ENCODE measurements around the gene NR6A1.
"Not testable (repeated sequence)": the region's sequence is repeated elsewhere in the genome, so short reads cannot be mapped to it uniquely, and the experiment has no call there.

Gene NR6A1

GRCh38 chr9:124616961-124617360 lies 154.2 kb downstream of the NR6A1 start:
- H3K4me3 ChIP-seq, result no peak overlapping the region
- TF ChIP-seq Cebpa-rat (IDR thresholded peaks at IDR 0.05), result no peak
- peaks cover 0 to 24% (median 8%) of the 10 kb centered on the region in 10 experiments; a peak in 14 of 20 replicates for H3K4me1 ChIP-seq
- no peak overlapping the region for H3K9ac ChIP-seq
- no peaks in the 10 kb centered on the region for H3K27me3 ChIP-seq
- H3K27ac ChIP-seq, result no peak overlapping the region
- H3K4me2 ChIP-seq, result no peak overlapping the region
- no peaks in the 10 kb centered on the region for H4K20me1 ChIP-seq
- no peaks in the 10 kb centered on the region for H3K36me3 ChIP-seq
- no peaks in the 10 kb centered on the region for H3K9me3 ChIP-seq (replicated peaks in 1 of 11)

- not testable (repeated sequence) for H3K36me3 ChIP-seq; H3K4me3 ChIP-seq; H4K20me1 ChIP-seq; H3K9me3 ChIP-seq (replicated peaks in 1 of 11); H3K4me2 ChIP-seq; H3K27ac ChIP-seq; H3K9ac ChIP-seq; H3K27me3 ChIP-seq
- H3K4me1 ChIP-seq, result peaks cover 0 to 17% (median 1%) of the 10 kb centered on the region in 10 experiments; a peak in 8 of 20 replicates
Measured at GRCh38 chr9:124615840-124616239, 155.3 kb downstream of the NR6A1 start.

- peaks cover 0 to 17% (median 1%) of the 10 kb centered on the region in 10 experiments; a peak in 8 of 20 replicates for H3K4me1 ChIP-seq
Measured at GRCh38 chr9:124615100-124615742, 155.9 kb downstream of the NR6A1 start.

GRCh38 chr9:124613849-124614248 lies 157.3 kb downstream of the NR6A1 start:
- H3K4me3 ChIP-seq, result no peak overlapping the region
- no peaks in the 10 kb centered on the region for H3K27me3 ChIP-seq
- H3K27ac ChIP-seq, result no peak overlapping the region
- H3K36me3 ChIP-seq, result no peaks in the 10 kb centered on the region
- TF ChIP-seq Cebpa-rat (IDR thresholded peaks at IDR 0.05), result no peak
- peak overlapping the region in 3 of 11 experiments; percentile 10 to 24 (median 15); a peak in 3 of 22 replicates for H3K4me2 ChIP-seq
- H3K9me3 ChIP-seq (replicated peaks in 1 of 11), result no peaks in the 10 kb centered on the region
- no peaks in the 10 kb centered on the region for H4K20me1 ChIP-seq
- H3K4me1 ChIP-seq, result peaks cover 0 to 17% (median 1%) of the 10 kb centered on the region in 10 experiments; a peak in 8 of 20 replicates
- no peak overlapping the region for H3K9ac ChIP-seq

More at GRCh38 chr9:124615100-124615742, 155.9 kb downstream of the NR6A1 start:
- H4K20me1 ChIP-seq, result no peaks in the 10 kb centered on the region
- no peaks in the 10 kb centered on the region for H3K27me3 ChIP-seq
- H3K9ac ChIP-seq, result no peak overlapping the region
- H3K36me3 ChIP-seq, result no peaks in the 10 kb centered on the region
- H3K4me2 ChIP-seq, result peak overlapping the region in 1 of 11 experiments; percentile 26; a peak in 1 of 22 replicates
- H3K4me3 ChIP-seq, result no peak overlapping the region
- TF ChIP-seq Cebpa-rat (IDR thresholded peaks at IDR 0.05), result peak in 4 of 11 experiments; percentile 10 to 53 (median 46); a peak in 4 of 22 replicates
- H3K9me3 ChIP-seq (replicated peaks in 1 of 11), result no peaks in the 10 kb centered on the region
- H3K27ac ChIP-seq, result no peak overlapping the region

GRCh38 chr9:124611106-124611505 lies 160.0 kb downstream of the NR6A1 start:
- Histone ChIP-seq H3K9me3 (replicated peaks in 1 of 11) (no peaks in the 10 kb centered on the region), H3K4me2 (no peak overlapping the region), H3K4me3 (no peak overlapping the region), H3K36me3 (no peaks in the 10 kb centered on the region), H3K4me1 (peaks cover 0 to 17% (median 1%) of the 10 kb centered on the region in 10 experiments; a peak in 8 of 20 replicates), H3K27ac (no peak overlapping the region), H3K9ac (no peak overlapping the region), H4K20me1 (no peaks in the 10 kb centered on the region), H3K27me3 (no peaks in the 10 kb centered on the region)
- TF ChIP-seq Cebpa-rat (IDR thresholded peaks at IDR 0.05), result no peak

GRCh38 chr9:124606027-124606426 lies 165.1 kb downstream of the NR6A1 start:
- Histone ChIP-seq H3K9ac (no peak overlapping the region), H3K27ac (no peak overlapping the region), H3K4me3 (no peak overlapping the region), H4K20me1 (no peaks in the 10 kb centered on the region), H3K27me3 (no peaks in the 10 kb centered on the region), H3K4me1 (no peaks in the 10 kb centered on the region), H3K36me3 (no peaks in the 10 kb centered on the region), H3K4me2 (no peak overlapping the region), H3K9me3 (replicated peaks in 1 of 11) (no peaks in the 10 kb centered on the region)
- no peak for TF ChIP-seq Cebpa-rat (IDR thresholded peaks at IDR 0.05)

GRCh38 chr9:124605258-124605657 lies 165.9 kb downstream of the NR6A1 start:
- Histone ChIP-seq H3K36me3 (no peaks in the 10 kb centered on the region), H3K4me2 (no peak overlapping the region), H3K4me1 (no peaks in the 10 kb centered on the region), H3K9me3 (replicated peaks in 1 of 11) (no peaks in the 10 kb centered on the region), H3K4me3 (no peak overlapping the region), H3K27me3 (no peaks in the 10 kb centered on the region), H3K27ac (no peak overlapping the region), H4K20me1 (no peaks in the 10 kb centered on the region), H3K9ac (no peak overlapping the region)
- TF ChIP-seq Cebpa-rat (IDR thresholded peaks at IDR 0.05), result no peak

- Histone ChIP-seq H3K9me3 (replicated peaks in 1 of 11) (no peaks in the 10 kb centered on the region), H3K9ac (no peak overlapping the region), H3K4me1 (no peaks in the 10 kb centered on the region), H3K4me2 (no peak overlapping the region), H3K36me3 (no peaks in the 10 kb centered on the region), H4K20me1 (no peaks in the 10 kb centered on the region), H3K27ac (no peak overlapping the region), H3K4me3 (no peak overlapping the region), H3K27me3 (no peaks in the 10 kb centered on the region)
- TF ChIP-seq Cebpa-rat (IDR thresholded peaks at IDR 0.05), result no peak
Measured at GRCh38 chr9:124602632-124603031, 168.5 kb downstream of the NR6A1 start.

GRCh38 chr9:124602204-124602603 lies 168.9 kb downstream of the NR6A1 start:
- no peak overlapping the region for H3K27ac ChIP-seq
- no peaks in the 10 kb centered on the region for H3K27me3 ChIP-seq
- no peaks in the 10 kb centered on the region for H3K9me3 ChIP-seq (replicated peaks in 1 of 11)
- H3K9ac ChIP-seq, result no peak overlapping the region
- no peak overlapping the region for H3K4me3 ChIP-seq
- H3K4me1 ChIP-seq, result no peaks in the 10 kb centered on the region
- no peaks in the 10 kb centered on the region for H4K20me1 ChIP-seq
- no peak overlapping the region for H3K4me2 ChIP-seq
- no peaks in the 10 kb centered on the region for H3K36me3 ChIP-seq
- no peak for TF ChIP-seq Cebpa-rat (IDR thresholded peaks at IDR 0.05)

- no peaks in the 10 kb centered on the region for H3K9me3 ChIP-seq (replicated peaks in 1 of 11)
- H3K4me3 ChIP-seq, result no peak overlapping the region
- no peak overlapping the region for H3K27ac ChIP-seq
- TF ChIP-seq Cebpa-rat (IDR thresholded peaks at IDR 0.05), result no peak
- no peaks in the 10 kb centered on the region for H3K27me3 ChIP-seq
- no peaks in the 10 kb centered on the region for H3K4me1 ChIP-seq
- no peaks in the 10 kb centered on the region for H4K20me1 ChIP-seq
- H3K9ac ChIP-seq, result no peak overlapping the region
- no peak overlapping the region for H3K4me2 ChIP-seq
- no peaks in the 10 kb centered on the region for H3K36me3 ChIP-seq
Measured at GRCh38 chr9:124600407-124600806, 170.7 kb downstream of the NR6A1 start.
